ENCODE data around the gene POU6F2. TPM values are rescaled to one million over a fixed set of nuclear protein-coding genes. Genes with fewer than 3 reads are reported as not detected.

Gene POU6F2
- total RNA-seq, 1 donor from 2014 or later: 34.7 TPM

DNA sequence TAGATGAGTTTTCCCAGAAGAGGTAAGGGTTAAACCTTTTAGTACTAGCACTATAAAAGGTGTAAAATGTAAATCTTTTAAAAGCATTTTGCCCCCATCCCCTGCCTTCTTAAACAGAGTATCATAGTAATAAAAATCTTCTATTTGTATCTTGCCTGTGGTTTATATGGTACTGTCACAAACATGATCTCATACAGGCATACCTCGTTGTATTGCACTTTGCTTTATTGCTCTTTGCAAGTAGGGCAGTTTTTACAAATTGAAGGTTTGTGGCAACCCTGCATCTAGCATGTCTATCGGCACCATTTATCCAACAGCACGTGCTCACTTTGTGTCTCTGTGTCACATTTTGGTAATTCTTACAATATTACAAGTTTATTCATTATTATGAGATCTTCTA, 389.7 kb downstream of the POU6F2 start:
- H3K9me3 Mint-ChIP-seq (ENCODE audit: unreplicated experiment): peaks cover 2% of the 10 kb centered on the region
- TF ChIP-seq, protein P1, sequence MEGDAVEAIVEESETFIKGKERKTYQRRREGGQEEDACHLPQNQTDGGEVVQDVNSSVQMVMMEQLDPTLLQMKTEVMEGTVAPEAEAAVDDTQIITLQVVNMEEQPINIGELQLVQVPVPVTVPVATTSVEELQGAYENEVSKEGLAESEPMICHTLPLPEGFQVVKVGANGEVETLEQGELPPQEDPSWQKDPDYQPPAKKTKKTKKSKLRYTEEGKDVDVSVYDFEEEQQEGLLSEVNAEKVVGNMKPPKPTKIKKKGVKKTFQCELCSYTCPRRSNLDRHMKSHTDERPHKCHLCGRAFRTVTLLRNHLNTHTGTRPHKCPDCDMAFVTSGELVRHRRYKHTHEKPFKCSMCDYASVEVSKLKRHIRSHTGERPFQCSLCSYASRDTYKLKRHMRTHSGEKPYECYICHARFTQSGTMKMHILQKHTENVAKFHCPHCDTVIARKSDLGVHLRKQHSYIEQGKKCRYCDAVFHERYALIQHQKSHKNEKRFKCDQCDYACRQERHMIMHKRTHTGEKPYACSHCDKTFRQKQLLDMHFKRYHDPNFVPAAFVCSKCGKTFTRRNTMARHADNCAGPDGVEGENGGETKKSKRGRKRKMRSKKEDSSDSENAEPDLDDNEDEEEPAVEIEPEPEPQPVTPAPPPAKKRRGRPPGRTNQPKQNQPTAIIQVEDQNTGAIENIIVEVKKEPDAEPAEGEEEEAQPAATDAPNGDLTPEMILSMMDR (IDR thresholded peaks at IDR 0.05; ENCODE audit: partially characterized antibody, unreplicated experiment): no peak
- H3K36me3 Mint-ChIP-seq (ENCODE audit: unreplicated experiment): peaks cover 11% of the 10 kb centered on the region
- no peak for DNase-seq
- H3K27ac Mint-ChIP-seq (ENCODE audit: unreplicated experiment): no peak overlapping the region
- H3K4me3 Mint-ChIP-seq (ENCODE audit: unreplicated experiment): no peak overlapping the region
- no peaks in the 10 kb centered on the region for H3K27me3 Mint-ChIP-seq (ENCODE audit: unreplicated experiment)
- H3K4me1 Mint-ChIP-seq (ENCODE audit: low read depth, unreplicated experiment): peaks cover 7% of the 10 kb centered on the region

DNA sequence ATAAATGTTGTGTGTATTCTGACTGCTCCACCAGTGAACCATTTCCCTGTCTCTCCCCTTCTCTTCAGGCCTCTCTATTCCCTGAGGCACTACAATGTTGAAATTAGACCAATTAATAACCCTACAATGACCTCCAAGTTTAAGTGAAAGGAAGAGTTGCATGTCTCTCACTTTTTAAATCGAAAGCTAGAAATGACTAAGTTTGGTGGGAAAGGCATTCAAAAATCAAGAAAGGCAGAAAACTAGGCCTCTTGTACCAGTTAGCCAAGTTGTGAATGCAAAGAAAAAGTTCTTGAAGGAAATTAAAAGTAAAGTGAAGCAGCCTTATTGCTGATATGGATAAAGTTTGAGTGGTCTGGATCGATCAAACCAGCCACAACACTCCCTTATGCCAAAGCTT, 390.2 kb downstream of the POU6F2 start:
- no peaks in the 10 kb centered on the region for H3K9me3 Mint-ChIP-seq (ENCODE audit: unreplicated experiment)
- TF ChIP-seq, protein P1 (IDR thresholded peaks at IDR 0.05; ENCODE audit: partially characterized antibody, unreplicated experiment): no peak
- H3K4me3 Mint-ChIP-seq (ENCODE audit: unreplicated experiment): no peak overlapping the region
- peaks cover 11% of the 10 kb centered on the region for H3K36me3 Mint-ChIP-seq (ENCODE audit: unreplicated experiment)
- peaks cover 2% of the 10 kb centered on the region for H3K4me1 Mint-ChIP-seq (ENCODE audit: low read depth, unreplicated experiment)
- H3K27ac Mint-ChIP-seq (ENCODE audit: unreplicated experiment): no peak overlapping the region
- no peak for DNase-seq
- H3K27me3 Mint-ChIP-seq (ENCODE audit: unreplicated experiment): no peaks in the 10 kb centered on the region

DNA sequence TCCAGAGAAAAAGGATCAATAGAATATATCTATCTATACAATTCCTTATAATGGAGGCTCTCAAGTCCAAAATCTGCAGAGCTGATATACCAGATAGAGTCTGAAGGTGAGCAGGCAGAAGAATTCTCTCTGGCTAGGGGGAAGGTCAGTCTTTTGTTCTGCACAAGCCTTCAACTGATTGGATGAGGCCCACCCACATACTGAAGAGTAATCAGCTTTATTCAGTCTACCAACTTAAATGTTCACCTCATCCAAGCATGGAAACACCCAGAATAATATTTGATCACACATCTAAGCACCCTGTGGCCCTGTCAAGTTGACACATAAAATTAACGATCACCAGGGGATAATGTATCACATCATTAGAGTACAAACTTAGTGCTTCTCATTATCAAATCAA, 394.7 kb downstream of the POU6F2 start:
- H3K36me3 Mint-ChIP-seq (ENCODE audit: unreplicated experiment): peaks cover 5% of the 10 kb centered on the region
- no peak for DNase-seq
- no peak overlapping the region for H3K27ac Mint-ChIP-seq (ENCODE audit: unreplicated experiment)
- H3K9me3 Mint-ChIP-seq (ENCODE audit: unreplicated experiment): no peaks in the 10 kb centered on the region
- TF ChIP-seq, protein P1 (IDR thresholded peaks at IDR 0.05; ENCODE audit: partially characterized antibody, unreplicated experiment): no peak
- peaks cover 1% of the 10 kb centered on the region for H3K4me1 Mint-ChIP-seq (ENCODE audit: low read depth, unreplicated experiment)
- H3K27me3 Mint-ChIP-seq (ENCODE audit: unreplicated experiment): no peaks in the 10 kb centered on the region
- H3K4me3 Mint-ChIP-seq (ENCODE audit: unreplicated experiment): no peak overlapping the region

DNA sequence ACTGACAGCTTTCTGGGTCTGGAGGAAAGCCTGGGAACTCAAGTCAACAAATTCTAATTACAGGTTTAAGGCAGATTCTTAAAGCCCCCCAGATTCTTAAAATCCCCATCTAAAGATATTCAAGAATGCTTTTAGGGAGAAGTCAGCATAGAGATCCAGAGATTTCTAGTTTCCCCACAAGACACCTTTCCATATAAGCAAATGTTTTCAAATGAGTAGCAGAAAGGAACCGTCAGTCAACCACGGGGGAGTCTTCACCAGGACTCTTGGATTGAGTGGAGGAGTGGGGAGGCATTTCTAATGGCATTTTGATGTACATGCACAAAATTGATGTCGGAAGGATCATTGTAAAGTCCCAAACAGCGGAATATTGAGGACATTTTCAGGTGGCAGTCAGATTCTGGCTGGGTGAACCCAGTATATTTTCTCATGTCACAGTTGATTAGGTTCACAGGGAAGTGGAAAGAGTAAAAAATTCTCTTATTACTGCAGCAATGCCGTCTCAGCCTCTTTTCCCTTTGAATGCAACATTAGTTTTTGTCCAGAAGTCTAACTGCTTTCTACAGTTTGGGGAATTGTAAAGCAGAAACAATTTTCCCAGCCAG, 396.8 kb downstream of the POU6F2 start:
- Mint-ChIP-seq H3K27me3 (ENCODE audit: unreplicated experiment) (no peaks in the 10 kb centered on the region), H3K4me3 (ENCODE audit: unreplicated experiment) (no peak overlapping the region), H3K9me3 (ENCODE audit: unreplicated experiment) (no peaks in the 10 kb centered on the region), H3K27ac (ENCODE audit: unreplicated experiment) (no peak overlapping the region), H3K4me1 (ENCODE audit: low read depth, unreplicated experiment) (peaks cover 1% of the 10 kb centered on the region), H3K36me3 (ENCODE audit: unreplicated experiment) (peaks cover 9% of the 10 kb centered on the region)
- no peak for DNase-seq
- TF ChIP-seq, protein P1 (IDR thresholded peaks at IDR 0.05; ENCODE audit: partially characterized antibody, unreplicated experiment): no peak

DNA sequence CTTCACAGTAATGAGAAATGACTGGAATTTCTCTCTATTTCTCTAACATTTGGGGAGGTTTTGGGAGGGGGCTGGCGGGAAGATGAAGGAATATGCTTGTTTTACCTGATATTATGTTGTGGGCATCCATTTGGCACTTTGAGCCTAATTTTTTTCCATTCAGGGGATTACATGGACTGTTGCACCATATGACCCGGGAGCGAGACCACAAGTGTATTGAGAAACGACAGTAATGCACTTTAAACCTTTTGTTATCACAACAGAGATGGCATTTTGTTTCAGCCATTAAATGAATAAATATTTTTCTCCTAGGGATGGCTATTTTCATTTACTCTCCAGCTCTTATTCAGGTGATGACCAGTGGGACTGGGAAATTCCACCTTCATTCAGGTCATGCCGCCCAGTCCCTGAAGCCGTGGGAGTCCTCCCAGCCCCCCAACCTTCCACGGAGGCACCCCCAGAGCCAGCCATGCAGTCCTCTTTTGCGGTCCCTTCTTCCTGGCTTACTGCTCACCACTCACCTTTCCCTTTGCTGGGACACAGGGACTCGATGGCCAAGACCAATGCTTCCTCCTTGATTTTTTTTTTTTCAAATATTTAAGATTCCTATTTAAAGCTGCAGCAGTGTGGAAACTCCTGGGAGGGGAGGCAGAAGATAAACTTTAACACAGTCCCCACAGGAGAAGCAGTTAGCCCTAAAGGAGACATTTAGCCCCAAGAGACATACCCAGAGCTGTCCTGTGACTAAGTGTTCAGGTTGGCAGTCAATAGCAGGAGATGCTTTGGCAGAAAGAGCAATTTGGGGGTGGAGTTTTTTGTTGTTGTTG, 397.6 kb downstream of the POU6F2 start:
- no peak for DNase-seq
- Mint-ChIP-seq H3K9me3 (ENCODE audit: unreplicated experiment) (no peaks in the 10 kb centered on the region), H3K4me1 (ENCODE audit: low read depth, unreplicated experiment) (peaks cover 1% of the 10 kb centered on the region), H3K27me3 (ENCODE audit: unreplicated experiment) (no peaks in the 10 kb centered on the region), H3K27ac (ENCODE audit: unreplicated experiment) (no peak overlapping the region), H3K4me3 (ENCODE audit: unreplicated experiment) (no peak overlapping the region), H3K36me3 (ENCODE audit: unreplicated experiment) (peaks cover 5% of the 10 kb centered on the region)
- TF ChIP-seq, protein P1 (IDR thresholded peaks at IDR 0.05; ENCODE audit: partially characterized antibody, unreplicated experiment): no peak
